Motor neuron (in vitro differentiated cells): ENCODE results near the gene KIF4B. TPM values are rescaled to one million over a fixed set of nuclear protein-coding genes. Genes with fewer than 3 reads are reported as not detected.
"Not testable (repeated sequence)": the region's sequence is repeated elsewhere in the genome, so short reads cannot be mapped to it uniquely, and the experiment has no call there.

Source experiments
- ATAC-seq, 8 experiments: fragments of 200-7000 bp; cut with Tn5 transposase; replicated peaks in 6 of 8; 2 replicates each; pipeline ENCODE4 v1.8.0; 2021; ENCODE audit warnings: mild to moderate bottlenecking in 8 of 8, moderate library complexity in 8 of 8
- H3K27ac ChIP-seq, 2 donors: fragments of 250-450 bp; sonication (Bioruptor Pico); 2 replicates each; pipeline ENCODE4 v1.9.0; 2021; ENCODE audit warnings: antibody characterized with exemption in 2 of 2, mild to moderate bottlenecking in 2 of 2, moderate library complexity in 1 of 2
- H3K4me1 ChIP-seq, 2 donors: fragments of 250-450 bp; sonication (Bioruptor Pico); replicated peaks in 1 of 2; 2 replicates each; pipeline ENCODE4 v1.6.1; 2021; ENCODE audit warnings: antibody characterized with exemption in 2 of 2, mild to moderate bottlenecking in 2 of 2, moderate library complexity in 1 of 2
- H3K4me3 ChIP-seq, 5 donors: fragments of 250-450 bp; sonication (Bioruptor Pico); 2 replicates each; pipeline ENCODE4 v1.9.0; 2021; ENCODE audit warnings: antibody characterized with exemption in 5 of 5, mild to moderate bottlenecking in 5 of 5, moderate library complexity in 4 of 5
- WGBS, 10 experiments: fragments of 450-650 bp; shearing (Covaris generic); methylation state at CpG; one replicate each; pipeline ENCODE4 v1.0.0; 2022; 5-methylcytosine and 5-hydroxymethylcytosine counted together
- in situ Hi-C, 9 experiments: fragments of 400-800 bp; cut with MboI; loops; one replicate each; pipeline ENCODE4 v1.15.0; 2021; ENCODE audit warnings: low sequenced_read_pairs in 9 of 9, low pct_unique_long_range_greater_than_20kb in 2 of 9; ENCODE audit not compliant: unreplicated experiment in 9 of 9
- total RNA-seq, 8 experiments: library from RNA; unstranded; fragments of 300-600 nt; gene quantifications; 2 replicates each; pipeline versions ENCODE4 v1.2.3 to v1.2.4, GENCODE V29; 2022

Gene KIF4B
- total RNA-seq, 8 experiments from 2014 or later = 0.15 to 1.1 (median 0.29) TPM; not detected in 1

- 20 to 100% (median 62%) methylated on average over 1 to 2 of the region's 2 CpGs; no CpG with 5 or more reads in 2 of the 10 experiments for WGBS, 10 experiments
- in situ Hi-C loops = no loop called here
- Histone ChIP-seq H3K4me1 (no peaks in the 10 kb centered on the region), H3K4me3 (no peak overlapping the region), H3K27ac (no peak overlapping the region)
- ATAC-seq = no peak
These were observed 4.1 kb downstream of the KIF4B start for GRCh38 chr5:155017610-155018009.

DNA sequence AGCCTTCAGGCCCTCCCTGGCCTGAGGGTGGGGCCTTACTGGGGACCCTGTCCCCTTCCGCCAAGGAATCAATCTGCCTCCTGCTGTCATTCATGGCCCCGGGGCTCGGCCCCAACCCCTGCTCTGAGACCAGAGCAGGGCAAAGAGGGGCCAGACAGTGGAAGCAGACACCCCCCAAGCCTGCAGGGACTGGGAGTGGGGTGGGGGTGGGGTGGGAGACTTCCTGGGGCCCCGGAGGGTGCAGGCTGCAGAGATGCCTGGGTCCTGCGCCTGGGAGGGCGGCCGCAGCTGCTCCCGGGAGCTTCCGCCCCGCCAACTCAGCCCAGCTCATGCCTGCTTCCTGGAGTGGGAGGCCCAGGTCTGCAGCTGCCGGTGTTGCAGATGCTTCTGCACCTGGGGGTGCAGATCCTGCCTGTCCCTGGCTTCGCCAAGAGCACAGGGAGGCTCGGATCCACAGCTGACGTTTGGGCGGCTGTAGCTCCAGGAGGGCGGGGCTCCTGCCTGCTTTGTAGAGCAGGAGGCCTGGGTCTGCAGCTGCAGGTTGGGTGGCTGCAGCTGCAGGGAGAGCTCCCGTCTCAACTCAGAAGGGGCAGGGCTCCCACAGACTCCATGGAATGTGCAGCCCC, 6.2 kb downstream of the KIF4B start:
- 0 to 73% methylated on average over 1 to 5 of the region's 17 CpGs; no CpG with 5 or more reads in 8 of the 10 experiments for WGBS, 10 experiments
- H3K4me1 ChIP-seq = no peaks in the 10 kb centered on the region
- peak in 3 of 8 experiments; percentile 33 to 75 (median 49) for ATAC-seq
- no peak overlapping the region for H3K27ac ChIP-seq
- in situ Hi-C loops = no loop called here
- H3K4me3 ChIP-seq = no peak overlapping the region

DNA sequence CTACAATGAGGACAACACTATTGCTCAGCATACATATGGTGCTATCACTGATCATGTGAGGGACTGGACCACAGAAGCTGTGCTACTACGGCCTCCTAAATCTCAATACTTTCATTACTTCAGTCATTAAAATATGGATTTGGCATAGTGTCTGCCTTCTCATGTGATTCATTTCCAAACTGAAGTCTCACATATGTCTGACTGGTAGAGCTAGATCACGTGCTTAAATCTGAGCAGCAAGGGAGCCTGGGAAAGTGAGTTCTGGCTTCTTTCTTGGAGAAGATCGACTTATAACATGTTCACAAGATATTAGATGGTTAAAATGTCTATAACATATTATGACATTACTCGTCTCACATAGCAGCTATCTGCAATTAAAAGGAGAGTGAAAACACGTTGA, 8.3 kb downstream of the KIF4B start:
- 20 to 92% (median 66%) methylated on average over 3 to 5 of the region's 5 CpGs; no CpG with 5 or more reads in 1 of the 10 experiments for WGBS, 10 experiments
- no peaks in the 10 kb centered on the region for H3K4me1 ChIP-seq
- ATAC-seq = peak in 3 of 8 experiments; percentile 32 to 65 (median 42)
- no peak overlapping the region for H3K4me3 ChIP-seq
- no peak overlapping the region for H3K27ac ChIP-seq
- in situ Hi-C loops = no loop called here

GRCh38 chr5:155023320-155023719, 9.8 kb downstream of the KIF4B start:
- ATAC-seq = no peak
- H3K4me1 ChIP-seq = no peaks in the 10 kb centered on the region
- no peak overlapping the region for H3K4me3 ChIP-seq
- in situ Hi-C loops = no loop called here
- no peak overlapping the region for H3K27ac ChIP-seq
- 0 to 50% (median 40%) methylated on average over 1 to 3 of the region's 3 CpGs; no CpG with 5 or more reads in 1 of the 10 experiments for WGBS, 10 experiments

GRCh38 chr5:155024015-155024414, 10.5 kb downstream of the KIF4B start:
- in situ Hi-C loops = no loop called here
- no peak for ATAC-seq
- no peak overlapping the region for H3K4me3 ChIP-seq
- WGBS, 10 experiments = 52 to 83% (median 63%) methylated on average over 3 to 5 of the region's 5 CpGs; no CpG with 5 or more reads in 4 of the 10 experiments
- H3K27ac ChIP-seq = no peak overlapping the region
- H3K4me1 ChIP-seq = no peaks in the 10 kb centered on the region

GRCh38 chr5:155025895-155026294, 12.3 kb downstream of the KIF4B start:
- in situ Hi-C loops = no loop called here
- no peak overlapping the region for H3K27ac ChIP-seq
- H3K4me1 ChIP-seq = no peaks in the 10 kb centered on the region
- 0 to 86% (median 50%) methylated on average over 1 to 2 of the region's 2 CpGs; no CpG with 5 or more reads in 3 of the 10 experiments for WGBS, 10 experiments
- ATAC-seq = no peak
- H3K4me3 ChIP-seq = no peak overlapping the region

DNA sequence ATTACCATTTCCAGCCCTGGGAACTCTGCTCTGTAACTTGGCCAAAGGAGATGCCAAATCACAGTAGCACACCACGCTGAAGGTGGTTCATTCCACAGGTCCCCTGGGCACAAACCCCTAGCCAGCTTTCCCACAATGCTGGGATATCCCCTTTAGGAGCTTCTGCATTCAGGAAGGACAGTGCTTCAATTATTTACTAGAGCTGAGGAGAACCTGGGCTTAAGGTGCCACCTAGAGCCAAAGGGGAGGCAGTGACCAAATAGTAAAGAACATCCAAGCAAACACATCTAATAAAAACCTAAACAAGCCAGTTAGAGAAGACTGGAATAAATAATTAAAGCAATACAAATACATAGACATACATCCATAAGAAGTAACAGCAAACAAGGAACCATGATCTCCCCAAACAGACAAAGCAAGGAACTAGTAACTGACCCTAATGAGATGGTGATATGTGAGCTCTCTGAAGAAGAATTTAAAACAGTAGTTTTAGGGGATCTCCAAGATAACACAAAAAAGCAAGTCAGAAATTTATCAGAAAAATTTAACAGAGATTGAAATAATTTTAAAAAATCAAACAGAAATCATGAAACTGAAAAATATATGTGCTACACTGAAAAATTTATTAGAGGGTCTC, 14.6 kb downstream of the KIF4B start:
- H3K4me3 ChIP-seq = no peak overlapping the region
- peak in 3 of 8 experiments; percentile 36 to 80 (median 47) for ATAC-seq
- WGBS, 10 experiments = 0% methylated on average over 1 of the region's 1 CpG; no CpG with 5 or more reads in 8 of the 10 experiments
- no peak overlapping the region for H3K27ac ChIP-seq
- no peaks in the 10 kb centered on the region for H3K4me1 ChIP-seq
- in situ Hi-C loops = no loop called here

GRCh38 chr5:155029240-155029639, 15.7 kb downstream of the KIF4B start:
- WGBS, 10 experiments = 0 to 82% (median 54%) methylated on average over 1 of the region's 1 CpG
- Histone ChIP-seq H3K4me1 (no peaks in the 10 kb centered on the region), H3K4me3 (no peak overlapping the region), H3K27ac (no peak overlapping the region)
- no peak for ATAC-seq
- in situ Hi-C loops = no loop called here

- ATAC-seq, in situ Hi-C loops, H3K27ac ChIP-seq, H3K4me1 ChIP-seq, H3K4me3 ChIP-seq: not testable (repeated sequence)
- 0 to 100% (median 73%) methylated on average over 1 of the region's 1 CpG; no CpG with 5 or more reads in 2 of the 10 experiments for WGBS, 10 experiments
These were observed 20.7 kb downstream of the KIF4B start for GRCh38 chr5:155034145-155034744.

- in situ Hi-C loops, H3K4me3 ChIP-seq, H3K27ac ChIP-seq, ATAC-seq, H3K4me1 ChIP-seq: not testable (repeated sequence)
- WGBS, 10 experiments = 11 to 80% (median 40%) methylated on average over 1 to 2 of the region's 2 CpGs; no CpG with 5 or more reads in 3 of the 10 experiments
These were observed 21.5 kb downstream of the KIF4B start for GRCh38 chr5:155035087-155035486.

DNA sequence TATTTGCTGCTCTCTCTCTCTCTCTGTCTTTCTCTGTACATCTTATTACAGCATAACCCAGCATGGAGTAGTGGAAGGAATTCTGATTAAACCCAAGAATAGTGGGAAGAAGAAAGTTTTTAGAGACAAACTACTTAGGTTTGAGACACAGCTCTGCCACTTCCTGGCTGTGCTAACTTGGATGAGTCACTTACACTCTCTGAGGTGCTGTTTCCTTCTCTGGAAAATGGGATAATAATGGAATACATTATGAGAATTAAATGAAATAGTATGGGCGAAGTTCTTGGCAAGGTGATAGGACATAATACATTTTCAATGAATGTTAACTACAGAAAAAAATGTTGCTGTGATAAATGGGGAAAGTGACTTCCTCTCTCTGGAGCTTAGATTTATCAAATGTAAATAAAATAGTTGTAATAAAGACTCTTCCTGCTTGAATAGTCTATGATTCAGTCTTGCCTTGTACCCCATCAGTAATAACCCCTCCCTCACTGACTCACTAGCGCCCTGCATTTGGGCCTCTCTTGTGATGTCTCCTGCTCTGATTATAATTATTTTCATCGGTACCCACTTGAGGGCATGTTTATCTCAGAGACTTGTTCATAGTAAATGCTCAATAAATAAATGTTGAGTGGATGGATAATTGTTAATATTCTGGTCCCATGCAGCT, 27.6 kb downstream of the KIF4B start:
- H3K27ac ChIP-seq = no peak overlapping the region
- no peak overlapping the region for H3K4me3 ChIP-seq
- H3K4me1 ChIP-seq = no peaks in the 10 kb centered on the region
- peak in 2 of 8 experiments; percentile 47 to 51 for ATAC-seq
- in situ Hi-C loops = no loop called here
- 0 to 100% (median 72%) methylated on average over 2 to 3 of the region's 3 CpGs; no CpG with 5 or more reads in 1 of the 10 experiments for WGBS, 10 experiments

- Histone ChIP-seq H3K27ac (no peak overlapping the region), H3K4me3 (no peak overlapping the region), H3K4me1 (no peaks in the 10 kb centered on the region)
- no peak for ATAC-seq
- in situ Hi-C loops = no loop called here
These were observed 31.0 kb downstream of the KIF4B start for GRCh38 chr5:155044591-155044990.

DNA sequence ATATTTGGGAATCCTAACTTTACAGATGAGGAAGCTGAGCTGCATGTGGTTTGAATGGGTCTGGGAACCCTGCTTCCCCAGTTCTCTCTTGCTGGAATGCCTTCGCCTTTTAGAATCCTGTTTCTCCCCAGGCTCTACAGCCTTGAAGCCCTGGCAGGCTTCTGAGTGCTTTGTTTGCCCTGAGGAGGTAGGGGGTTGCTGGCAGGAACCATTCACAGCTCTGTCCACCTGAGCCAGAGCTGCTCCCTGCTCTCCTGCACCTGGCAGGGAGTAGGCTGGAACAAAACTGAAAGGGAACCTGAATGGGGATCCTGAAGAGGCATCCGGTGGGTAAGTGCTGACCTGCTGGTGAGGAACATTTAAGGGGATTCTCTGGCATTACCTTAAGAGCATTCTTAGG, 33.0 kb downstream of the KIF4B start:
- no peak for ATAC-seq
- H3K4me1 ChIP-seq = no peaks in the 10 kb centered on the region
- H3K4me3 ChIP-seq = no peak overlapping the region
- H3K27ac ChIP-seq = no peak overlapping the region
- WGBS, 10 experiments = 20 to 100% (median 80%) methylated on average over 1 to 2 of the region's 2 CpGs; no CpG with 5 or more reads in 1 of the 10 experiments
- in situ Hi-C loops = no loop called here
